ENCODE data around the gene SEMA3C.

Gene SEMA3C

DNA sequence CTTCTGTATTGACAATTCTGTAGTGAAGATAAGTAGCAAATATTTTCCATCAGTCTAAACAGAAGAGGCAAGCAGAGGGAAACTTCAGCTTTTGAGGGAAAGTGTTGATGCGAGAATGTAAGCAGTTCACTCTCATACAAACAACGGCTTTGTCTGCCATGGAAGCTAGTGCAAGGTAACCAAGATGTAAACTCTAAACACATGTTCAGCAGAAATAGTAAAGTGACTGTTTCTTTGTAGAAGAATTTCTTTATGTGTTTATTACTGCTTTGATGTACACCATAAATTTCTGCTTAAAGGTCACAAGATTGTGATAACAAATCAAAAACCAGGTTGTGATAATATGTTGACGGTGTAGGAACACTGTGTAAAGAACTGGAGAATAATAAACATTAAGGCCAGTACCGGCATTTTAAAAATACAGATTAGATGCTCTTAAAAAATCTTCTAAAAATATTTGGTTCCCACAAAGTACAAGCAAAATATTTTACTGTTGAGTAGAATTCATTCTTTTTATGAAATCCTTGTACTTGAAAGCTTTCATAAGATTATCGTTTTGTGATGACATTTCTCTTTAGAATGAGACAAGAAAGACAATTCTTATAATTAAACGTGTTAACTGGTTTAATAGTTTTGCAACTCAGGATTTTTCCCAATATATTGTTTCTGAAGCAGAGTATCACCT lies 34.2 kb downstream of the SEMA3C start:
- no peak for DNase-seq

- no peak for DNase-seq
These were observed 35.5 kb downstream of the SEMA3C start for GRCh38 chr7:80883154-80884025.

- no peak for DNase-seq
These were observed 36.5 kb downstream of the SEMA3C start for GRCh38 chr7:80882213-80882801.

DNA sequence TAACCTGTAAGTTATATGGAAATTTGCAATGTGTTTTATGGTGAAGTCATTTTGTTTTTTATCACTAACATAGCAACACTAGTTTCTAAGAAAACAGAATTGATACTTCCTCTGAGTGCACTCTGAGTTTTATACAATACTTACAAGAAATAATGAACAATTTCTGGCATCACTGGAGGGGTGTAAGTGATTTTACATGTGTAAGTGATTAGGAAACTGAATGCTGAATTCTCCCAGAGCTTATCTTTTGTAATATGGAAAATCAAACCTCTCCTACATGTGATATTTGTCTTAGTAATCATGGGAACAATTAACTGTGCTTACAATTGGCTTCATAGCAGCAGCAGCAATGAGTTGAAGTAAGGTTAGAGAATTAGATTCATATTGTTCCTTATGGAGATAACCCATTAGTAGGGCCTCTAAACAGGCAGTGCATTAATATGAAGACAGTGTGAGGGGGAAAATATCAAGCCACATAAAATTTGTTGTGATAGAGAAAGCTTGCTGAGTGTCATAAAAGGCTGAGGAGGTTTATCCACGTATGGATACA lies 37.4 kb downstream of the SEMA3C start:
- no peak for DNase-seq

DNA sequence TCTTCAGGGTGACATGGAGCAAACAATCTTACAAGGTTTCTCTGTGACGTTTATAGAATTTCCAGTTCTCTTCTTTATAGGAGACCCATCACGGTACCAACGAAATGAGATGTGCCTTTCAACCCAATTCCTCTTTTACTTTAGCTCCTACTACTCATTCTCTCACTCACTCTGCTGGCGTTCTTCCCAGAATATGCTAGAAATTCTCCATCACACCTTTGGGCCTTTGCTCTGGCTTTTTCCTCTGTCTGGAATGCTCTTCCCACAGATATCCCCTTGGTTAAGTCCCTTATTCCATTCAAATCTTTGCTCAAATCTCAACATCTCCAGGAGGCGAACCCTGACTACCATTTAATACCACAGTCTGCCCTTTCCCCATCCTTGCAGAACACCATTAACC lies 39.0 kb downstream of the SEMA3C start:
- DNase-seq, result no peak

DNA sequence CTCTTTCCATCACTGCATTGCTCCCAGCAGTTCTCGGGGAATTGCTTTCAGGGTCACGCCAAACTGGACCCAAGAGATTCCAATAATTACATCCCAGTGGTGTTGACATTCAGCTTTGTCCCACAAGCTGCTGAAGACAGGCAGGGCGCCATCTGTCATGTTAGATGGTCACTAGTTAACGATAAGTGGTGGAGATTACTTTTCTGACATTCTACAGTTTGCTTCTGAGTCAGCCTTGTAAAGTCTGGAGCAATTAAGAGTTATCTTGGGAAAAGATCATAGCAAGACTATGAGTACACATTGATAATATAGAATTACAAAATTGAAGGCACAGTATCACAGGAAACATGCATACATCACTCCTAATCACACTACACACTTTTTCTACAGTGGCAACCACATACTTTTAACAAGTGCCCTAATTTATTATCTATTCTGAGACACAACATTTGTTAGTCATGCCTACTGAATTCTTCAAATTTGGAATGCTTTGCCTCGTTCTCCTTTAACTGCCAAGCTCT lies 41.9 kb downstream of the SEMA3C start:
- no peak for DNase-seq

GRCh38 chr7:80875537-80876120 lies 43.2 kb downstream of the SEMA3C start:
- DNase-seq, result no peak

- no peak for DNase-seq
These were observed 45.7 kb downstream of the SEMA3C start for GRCh38 chr7:80873140-80873539.

- DNase-seq, result no peak
These were observed 47.6 kb downstream of the SEMA3C start for GRCh38 chr7:80871228-80871627.

- DNase-seq, result no peak
These were observed 48.0 kb downstream of the SEMA3C start for GRCh38 chr7:80870813-80871212.

DNA sequence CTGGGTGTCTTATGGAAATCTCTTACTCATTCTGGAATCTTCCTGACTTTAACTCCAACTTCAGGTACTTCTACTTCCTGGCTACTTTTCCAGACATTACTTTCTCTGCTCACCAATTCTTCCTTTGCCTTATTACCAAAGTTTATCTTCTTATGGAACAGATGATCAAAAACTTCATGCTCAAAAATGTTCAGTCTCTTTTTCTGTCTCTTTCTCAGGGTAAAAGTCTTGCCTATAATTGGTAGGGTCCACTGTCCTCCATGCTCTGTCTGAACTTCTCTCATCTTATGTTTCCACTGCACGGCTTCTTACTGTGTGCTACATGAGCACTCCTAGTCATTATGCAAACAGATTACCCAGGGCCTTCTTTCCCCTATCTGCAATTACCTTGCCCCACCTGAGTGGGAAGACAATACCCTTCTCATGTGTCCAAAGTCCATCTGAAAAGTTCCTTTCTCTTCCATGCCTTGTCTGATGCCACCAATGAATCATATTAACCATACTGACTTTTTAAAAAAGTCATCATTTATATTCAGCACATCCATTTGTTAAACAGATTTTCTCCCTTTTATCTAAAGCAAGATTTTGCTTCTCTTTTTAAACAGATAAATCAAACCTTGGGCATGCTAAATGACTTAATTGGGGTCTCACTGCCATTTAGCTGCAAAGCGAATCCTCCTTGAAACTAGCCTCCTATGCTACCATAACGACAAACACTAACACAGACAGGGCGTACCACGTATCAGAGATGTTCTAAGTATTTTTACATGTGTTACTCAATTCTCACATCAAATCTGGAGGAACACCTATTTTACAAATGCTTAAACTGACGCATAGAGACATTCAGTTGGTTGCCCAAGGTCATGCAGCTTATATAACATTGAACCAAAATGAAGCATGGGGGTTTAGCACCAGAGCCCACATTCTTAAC lies 48.8 kb downstream of the SEMA3C start:
- no peak for DNase-seq

DNA sequence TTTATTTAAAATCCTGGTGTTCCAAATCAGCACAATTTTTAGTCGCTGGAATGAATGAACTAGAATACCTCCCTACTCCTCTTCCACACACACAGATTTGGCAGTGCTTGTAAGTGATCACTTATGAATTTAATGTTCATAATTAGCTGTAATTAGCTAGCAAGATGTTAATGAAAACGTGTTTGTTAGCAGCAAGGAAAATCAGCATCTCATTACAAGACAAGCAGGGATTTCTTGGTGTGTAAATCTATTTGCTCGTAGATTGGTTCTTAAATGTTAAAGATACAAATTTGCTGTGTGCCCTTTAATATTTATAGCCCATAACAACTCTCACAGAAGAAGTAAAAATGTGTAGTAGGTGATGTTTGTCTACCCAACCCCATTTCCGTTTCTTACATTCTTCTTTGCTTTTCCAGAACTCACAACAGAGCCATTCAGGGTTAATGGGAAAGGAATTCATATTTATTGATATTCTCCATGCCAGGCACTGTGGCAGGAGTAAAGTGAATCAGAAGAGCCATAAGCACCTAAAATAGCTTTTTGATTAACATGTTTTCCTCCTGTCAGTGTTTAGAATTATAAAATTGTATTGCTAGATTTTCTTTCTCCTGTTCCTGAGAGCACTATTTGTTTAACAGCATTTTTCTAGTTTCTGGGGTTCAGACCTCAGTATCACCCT lies 49.6 kb downstream of the SEMA3C start:
- no peak for DNase-seq

DNA sequence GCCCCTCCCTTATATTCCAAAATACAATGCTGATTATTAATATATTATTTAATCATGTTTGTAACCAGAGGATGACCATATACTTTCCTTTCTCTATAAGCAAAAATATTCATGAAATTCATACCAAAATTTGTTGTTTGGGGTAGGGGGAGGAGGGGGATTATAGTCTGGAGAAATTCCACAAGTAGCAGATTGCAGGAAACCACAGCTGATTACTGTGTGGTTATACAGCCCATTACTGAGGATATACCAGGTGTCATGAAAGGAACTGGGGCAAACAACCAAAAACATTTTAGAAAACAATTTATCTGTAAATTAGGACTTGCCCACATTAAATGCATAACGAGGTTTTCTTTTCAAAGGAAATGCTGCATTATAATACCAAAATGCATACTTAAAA lies 50.3 kb downstream of the SEMA3C start:
- DNase-seq, result no peak

- DNase-seq, result no peak
These were observed 58.3 kb downstream of the SEMA3C start for GRCh38 chr7:80860554-80860953.

DNA sequence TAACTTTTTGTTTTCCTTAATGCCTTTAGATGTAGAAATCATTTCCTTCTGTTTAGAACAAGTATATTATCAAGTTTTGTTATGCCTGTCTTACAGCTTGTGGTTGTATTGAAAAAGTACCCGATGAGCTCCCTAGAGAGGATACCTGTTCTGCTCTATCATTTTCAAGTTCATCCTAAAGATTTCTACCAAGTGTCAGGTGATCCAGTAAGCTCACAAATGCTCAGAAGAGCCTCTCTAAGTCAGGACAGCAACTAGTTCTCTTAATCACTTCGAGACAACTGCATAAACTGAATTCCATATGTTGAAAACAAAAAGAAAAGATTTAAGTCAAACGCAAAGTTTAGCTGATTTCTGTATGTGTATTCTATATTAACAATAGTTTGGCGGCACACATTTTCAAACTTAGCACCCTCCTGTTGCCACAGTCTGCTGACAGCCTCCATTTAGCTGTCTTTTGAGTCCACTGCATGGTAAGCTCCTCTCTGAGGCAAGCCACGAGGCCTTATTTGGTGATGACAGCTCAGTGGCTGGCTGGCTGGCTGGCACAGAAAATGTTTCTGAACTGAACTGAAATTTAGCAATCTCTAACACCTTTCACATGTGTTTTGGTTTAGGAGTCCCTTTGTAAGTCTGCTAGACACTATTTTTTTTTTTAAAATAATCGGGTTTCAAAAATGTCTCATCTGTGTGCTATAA lies 59.4 kb downstream of the SEMA3C start:
- DNase-seq, result no peak

DNA sequence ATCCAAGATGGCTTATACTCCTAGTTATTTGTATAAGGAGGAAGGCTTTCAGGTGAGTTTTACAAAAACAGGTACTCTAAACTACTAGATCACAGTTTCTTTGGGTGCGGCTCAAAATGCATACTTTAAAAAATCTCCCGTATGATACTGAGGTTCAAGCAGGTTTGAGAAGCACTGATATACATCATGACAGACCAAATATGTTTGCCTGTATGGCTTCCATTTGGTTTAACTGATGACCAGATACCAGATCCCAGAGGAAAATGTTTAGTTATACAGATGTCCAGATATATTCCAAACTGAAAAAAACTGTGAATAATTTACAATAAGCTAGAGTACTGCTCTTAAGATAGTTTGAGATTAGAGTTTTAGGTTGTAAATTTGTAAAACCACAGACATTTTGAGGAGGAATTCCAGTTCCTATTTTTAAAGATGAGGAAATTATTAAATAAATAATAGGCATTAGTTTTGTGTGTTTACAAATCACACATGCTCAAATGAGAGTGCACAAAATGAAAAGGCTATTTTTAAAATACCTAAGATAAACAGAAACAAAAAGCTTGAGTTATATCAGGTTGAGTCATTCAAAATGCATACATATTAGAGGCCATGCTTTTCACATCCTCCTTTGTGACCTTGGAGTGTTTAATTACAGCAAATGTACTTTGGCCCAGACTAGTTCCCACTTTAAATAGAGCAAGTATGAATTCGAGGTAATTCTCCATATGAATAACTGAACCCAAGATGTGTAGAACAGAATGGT lies 60.5 kb downstream of the SEMA3C start:
- DNase-seq, result no peak

DNA sequence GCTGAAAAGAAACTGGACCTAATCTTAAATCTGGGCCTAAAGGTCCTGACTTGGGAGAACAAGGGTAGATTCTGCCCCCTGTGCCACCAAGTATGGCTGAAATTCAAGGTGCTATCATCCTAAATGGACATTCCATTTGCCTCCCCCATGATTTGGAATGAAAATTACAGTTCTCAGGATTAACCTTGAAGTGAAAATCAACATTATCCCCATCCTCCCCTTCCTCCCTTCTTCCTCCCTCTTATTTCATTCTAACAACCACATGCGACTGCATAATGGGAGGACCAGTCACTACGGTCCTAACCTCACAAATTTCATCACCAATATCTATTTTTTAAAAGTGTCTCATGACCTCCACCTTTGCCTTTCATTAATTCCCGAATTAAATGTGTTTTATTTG lies 62.1 kb downstream of the SEMA3C start:
- DNase-seq, result no peak

DNA sequence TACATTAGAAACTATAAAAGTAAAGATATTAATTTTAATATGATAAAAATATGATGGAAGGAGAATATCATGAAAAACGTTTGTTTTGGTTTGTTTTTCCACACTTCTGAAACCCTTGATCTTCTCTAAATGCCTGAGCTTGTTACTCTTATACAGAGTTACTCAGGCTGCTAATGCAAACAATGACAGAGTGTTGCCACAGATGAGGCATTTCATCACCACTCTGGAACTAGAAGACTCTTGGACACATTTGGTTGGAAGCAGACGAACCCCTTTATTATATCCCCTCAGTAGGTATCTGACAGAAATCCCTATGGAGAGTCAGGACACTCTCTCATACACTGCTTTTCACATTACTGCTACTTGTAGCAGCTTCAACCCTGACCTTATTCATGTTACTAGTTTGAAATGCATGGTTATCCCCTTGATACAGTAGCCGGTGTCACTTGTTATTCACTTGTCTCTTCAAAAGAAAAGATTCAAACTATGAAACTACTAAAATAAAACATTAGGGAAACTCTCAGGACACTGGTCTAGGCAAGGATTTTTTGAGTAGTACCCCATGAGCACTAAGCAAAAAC lies 66.9 kb downstream of the SEMA3C start:
- no peak for DNase-seq

- no peak for DNase-seq
These were observed 70.0 kb downstream of the SEMA3C start for GRCh38 chr7:80848841-80849240.

- DNase-seq, result no peak
These were observed 71.0 kb downstream of the SEMA3C start for GRCh38 chr7:80847895-80848294.

Data from activated CD4-positive, alpha-beta T cell treated with anti-CD3 and anti-CD28 coated beads, Interleukin-2, amount 50 U/mL, for 1 hour (primary cell).